Tibial nerve (tissue), 4 donors: ENCODE data around the gene TNFRSF18. TPM values are rescaled to one million over a fixed set of nuclear protein-coding genes. Genes with fewer than 3 reads are reported as not detected.

Experiments used
- DNase-seq, 2 donors: peaks; one replicate each; pipeline ENCODE4 v3.0.0-alpha.2; 2019; ENCODE audit warnings: low spot score in 2 of 2
- H3K27ac ChIP-seq, 4 donors: fragments of 200-600 bp; sonication (generic) in 3 of 4; one replicate each; pipeline ENCODE4 v1.5.1; 2017 to 2019; ENCODE audit warnings: mild to moderate bottlenecking in 1 of 4
- H3K27me3 ChIP-seq, 2 donors: fragments of 200-600 bp; sonication (generic) in 1 of 2; one replicate each; pipeline versions ENCODE4 v1.5.1 to v1.6.0; 2017 to 2019
- H3K36me3 ChIP-seq, 3 donors: fragments of 200-600 bp; sonication (generic); one replicate each; pipeline ENCODE4 v1.5.1; 2018 to 2019
- H3K4me1 ChIP-seq, 4 donors: fragments of 200-600 bp; sonication (generic) in 3 of 4; one replicate each; pipeline ENCODE4 v1.5.1; 2017 to 2019
- H3K4me3 ChIP-seq, 4 donors: fragments of 200-600 bp; sonication (generic) in 3 of 4; one replicate each; pipeline ENCODE4 v1.5.1; 2017 to 2019; ENCODE audit warnings: mild to moderate bottlenecking in 1 of 4, moderate library complexity in 1 of 4
- H3K9me3 ChIP-seq, 4 donors: fragments of 200-600 bp; sonication (generic) in 3 of 4; one replicate each; pipeline ENCODE4 v1.5.1; 2017 to 2019
- CTCF ChIP-seq, 5 experiments: fragments of 200-600 bp in 3 of 5; fragments of 450-650 bp in 2 of 5; sonication (generic) in 3 of 5; IDR thresholded peaks; one replicate each; pipeline ENCODE4 v1.5.1; 2016 to 2019; ENCODE audit warnings: antibody characterized with exemption in 5 of 5, mild to moderate bottlenecking in 3 of 5, moderate library complexity in 2 of 5
- EP300 ChIP-seq, 2 donors: sonication (generic); formaldehyde crosslinking; IDR thresholded peaks; one replicate each; pipeline ENCODE4 v1.6.1; 2017; ENCODE audit warnings: antibody characterized with exemption in 2 of 2, mild to moderate bottlenecking in 1 of 2
- POLR2A ChIP-seq, 2 donors: fragments of 450-650 bp; IDR thresholded peaks; one replicate each; pipeline ENCODE4 v1.6.1; 2017; ENCODE audit warnings: antibody characterized with exemption in 2 of 2, mild to moderate bottlenecking in 2 of 2, moderate library complexity in 2 of 2
- WGBS, 2 donors: methylation state at CpG; one replicate each; pipeline ENCODE4 v1.1.5; 2018; 5-methylcytosine and 5-hydroxymethylcytosine counted together
- total RNA-seq, 4 donors: library from RNA; depleted of rRNA; stranded (reverse); fragments of >200 nt; gene quantifications; one replicate each; pipeline ENCODE4 v1.1.0, GENCODE V29; 2016

The TNFRSF18 gene
- total RNA-seq, 4 donors from 2014 or later, result 0.44 TPM; not detected in 3

- H3K4me3 ChIP-seq, result no peak overlapping the region
- H3K36me3 ChIP-seq, result no peaks in the 10 kb centered on the region
- WGBS, 2 donors, result 73 to 80% methylated on average over 23 to 31 of the region's 33 CpGs
- H3K27me3 ChIP-seq, result peaks cover 0 to 98% of the 10 kb centered on the region in 2 donors
- H3K9me3 ChIP-seq, result no peaks in the 10 kb centered on the region
- no peak overlapping the region for H3K27ac ChIP-seq
- no peak for TF ChIP-seq CTCF (IDR thresholded peaks at IDR 0.05)
- TF ChIP-seq EP300 (IDR thresholded peaks at IDR 0.05), result no peak
- no peak for TF ChIP-seq POLR2A (IDR thresholded peaks at IDR 0.05)
- H3K4me1 ChIP-seq, result peaks cover 0 to 8% (median 0%) of the 10 kb centered on the region in 4 donors
- DNase-seq, result no peak
Observed at GRCh38 chr1:1171546-1172340, 34.6 kb downstream of the TNFRSF18 start.

DNA sequence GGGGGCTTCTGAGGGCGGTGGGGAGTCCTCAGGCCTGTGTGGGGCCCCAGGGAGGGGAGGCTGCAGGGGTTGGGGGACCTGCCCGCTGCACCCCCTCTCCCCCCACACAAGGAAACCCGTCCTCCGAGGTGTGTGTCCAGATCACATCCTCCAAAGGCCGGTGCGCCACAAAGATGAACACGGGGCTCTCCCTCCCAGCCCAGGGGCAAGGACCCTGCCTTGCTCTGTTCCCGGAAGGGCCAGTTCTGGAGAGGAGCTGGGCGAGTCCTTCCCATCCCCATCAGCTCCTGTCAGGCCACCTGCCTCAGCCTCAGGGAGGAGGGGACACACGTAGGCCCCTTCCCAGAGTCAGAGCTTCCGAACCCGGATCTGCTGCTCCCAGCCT, 35.2 kb downstream of the TNFRSF18 start:
- DNase-seq, result no peak
- 73 to 76% methylated on average over 12 of the region's 12 CpGs for WGBS, 2 donors
- no peaks in the 10 kb centered on the region for H3K36me3 ChIP-seq
- TF ChIP-seq POLR2A (IDR thresholded peaks at IDR 0.05) (no peak), EP300 (IDR thresholded peaks at IDR 0.05) (no peak), CTCF (IDR thresholded peaks at IDR 0.05) (no peak)
- H3K4me3 ChIP-seq, result no peak overlapping the region
- no peaks in the 10 kb centered on the region for H3K9me3 ChIP-seq
- H3K27me3 ChIP-seq, result peaks cover 0 to 98% of the 10 kb centered on the region in 2 donors
- peaks cover 0 to 8% (median 0%) of the 10 kb centered on the region in 4 donors for H3K4me1 ChIP-seq
- no peak overlapping the region for H3K27ac ChIP-seq

DNA sequence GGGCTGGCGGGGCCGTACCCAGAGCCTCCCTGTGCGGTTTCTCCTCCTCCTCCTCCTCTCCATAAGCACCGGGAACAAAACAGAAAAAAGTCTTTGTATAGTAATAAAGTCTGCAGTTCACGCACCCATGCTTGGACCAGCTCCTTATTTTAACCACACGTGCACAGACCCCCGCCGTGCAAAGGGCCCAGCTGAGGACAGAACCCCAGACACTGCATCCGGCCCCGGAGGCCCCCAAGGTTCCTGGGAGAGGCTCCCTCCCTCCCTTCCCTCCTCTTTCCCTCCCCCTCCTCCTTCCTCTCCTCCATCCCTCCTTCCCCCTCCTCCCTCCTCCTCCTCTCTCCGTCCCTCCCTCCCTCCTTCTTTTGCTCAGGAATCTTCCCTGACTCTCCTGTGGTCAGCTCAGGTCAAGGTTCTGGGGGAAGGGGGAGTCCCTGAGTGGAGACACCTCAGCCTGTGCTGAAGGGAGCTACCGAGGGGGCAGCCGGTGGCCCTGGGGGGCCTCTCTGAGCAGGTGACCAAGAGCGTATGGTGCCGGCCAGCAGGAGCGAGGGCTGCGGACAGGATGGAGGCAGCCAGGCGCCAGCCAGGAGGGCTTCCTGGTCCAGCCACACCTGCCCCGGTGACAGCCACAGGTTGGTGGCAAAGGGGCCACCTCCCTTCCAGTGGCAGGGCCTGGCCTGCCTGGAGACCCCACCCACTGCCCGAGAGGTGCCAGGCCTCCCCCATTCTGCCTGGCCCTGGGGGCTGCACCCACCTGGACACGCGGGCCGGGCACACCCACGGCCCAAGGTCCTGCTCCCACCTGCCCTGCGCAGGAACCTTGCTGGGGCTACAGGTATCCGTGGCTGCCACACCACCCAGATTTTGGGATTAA, 35.9 kb downstream of the TNFRSF18 start:
- Histone ChIP-seq H3K9me3 (no peaks in the 10 kb centered on the region), H3K27ac (no peak overlapping the region), H3K4me1 (peaks cover 0 to 8% (median 0%) of the 10 kb centered on the region in 4 donors), H3K4me3 (no peak overlapping the region), H3K27me3 (peaks cover 0 to 98% of the 10 kb centered on the region in 2 donors), H3K36me3 (no peaks in the 10 kb centered on the region)
- DNase-seq, result no peak
- TF ChIP-seq EP300 (IDR thresholded peaks at IDR 0.05), result no peak
- 27 to 44% methylated on average over 15 to 26 of the region's 26 CpGs for WGBS, 2 donors

DNA sequence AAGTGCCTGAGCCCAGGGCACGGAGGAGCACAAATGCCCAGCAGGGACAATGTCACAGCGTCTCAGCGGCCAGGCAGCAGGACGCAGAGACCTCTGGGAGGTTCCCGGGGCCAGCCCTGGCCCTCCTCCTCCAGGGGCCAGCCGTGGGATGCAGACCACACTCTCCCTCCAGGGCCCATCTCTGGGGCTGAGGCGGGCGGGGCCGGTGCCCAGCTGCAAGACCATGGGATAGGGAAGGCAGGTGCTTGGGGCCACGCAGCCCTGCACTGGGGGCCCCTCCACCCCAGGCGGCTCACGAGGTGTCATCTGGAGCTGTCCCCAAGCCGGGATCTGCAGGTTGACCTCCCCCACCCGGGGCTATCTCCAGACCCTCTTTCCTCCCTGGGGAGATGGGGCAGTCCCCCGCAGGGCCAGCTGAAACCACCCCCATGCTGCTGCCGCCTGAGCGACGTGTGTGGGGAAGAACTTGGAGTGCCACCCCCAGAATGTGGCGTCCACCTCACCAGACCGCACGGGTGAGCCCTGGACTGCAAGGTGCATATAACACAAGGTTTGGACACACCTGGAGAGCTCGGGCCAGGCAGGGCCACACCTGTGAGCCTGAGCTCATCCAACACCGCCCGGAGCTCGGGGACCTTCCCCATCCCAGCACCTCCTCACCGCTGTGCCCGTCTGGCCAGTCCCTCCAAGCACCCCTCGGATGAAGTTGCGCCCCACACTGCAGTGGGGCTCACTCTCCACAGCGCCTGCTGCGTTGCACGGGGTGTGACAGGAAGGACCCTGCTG, 36.8 kb downstream of the TNFRSF18 start:
- peaks cover 0 to 8% (median 0%) of the 10 kb centered on the region in 4 donors for H3K4me1 ChIP-seq
- DNase-seq, result no peak
- no peak overlapping the region for H3K27ac ChIP-seq
- 56 to 62% methylated on average over 22 of the region's 32 CpGs for WGBS, 2 donors
- TF ChIP-seq CTCF (IDR thresholded peaks at IDR 0.05) (no peak), POLR2A (IDR thresholded peaks at IDR 0.05) (no peak), EP300 (IDR thresholded peaks at IDR 0.05) (no peak)
- H3K4me3 ChIP-seq, result no peak overlapping the region
- H3K27me3 ChIP-seq, result peaks cover 0 to 99% of the 10 kb centered on the region in 2 donors
- H3K36me3 ChIP-seq, result no peaks in the 10 kb centered on the region
- H3K9me3 ChIP-seq, result no peaks in the 10 kb centered on the region
